Measurements from ENCODE around the gene PRR5.
"Not testable (repeated sequence)": the region's sequence is repeated elsewhere in the genome, so short reads cannot be mapped to it uniquely, and the experiment has no call there.

Gene PRR5, protein sequence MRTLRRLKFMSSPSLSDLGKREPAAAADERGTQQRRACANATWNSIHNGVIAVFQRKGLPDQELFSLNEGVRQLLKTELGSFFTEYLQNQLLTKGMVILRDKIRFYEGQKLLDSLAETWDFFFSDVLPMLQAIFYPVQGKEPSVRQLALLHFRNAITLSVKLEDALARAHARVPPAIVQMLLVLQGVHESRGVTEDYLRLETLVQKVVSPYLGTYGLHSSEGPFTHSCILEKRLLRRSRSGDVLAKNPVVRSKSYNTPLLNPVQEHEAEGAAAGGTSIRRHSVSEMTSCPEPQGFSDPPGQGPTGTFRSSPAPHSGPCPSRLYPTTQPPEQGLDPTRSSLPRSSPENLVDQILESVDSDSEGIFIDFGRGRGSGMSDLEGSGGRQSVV

DNA sequence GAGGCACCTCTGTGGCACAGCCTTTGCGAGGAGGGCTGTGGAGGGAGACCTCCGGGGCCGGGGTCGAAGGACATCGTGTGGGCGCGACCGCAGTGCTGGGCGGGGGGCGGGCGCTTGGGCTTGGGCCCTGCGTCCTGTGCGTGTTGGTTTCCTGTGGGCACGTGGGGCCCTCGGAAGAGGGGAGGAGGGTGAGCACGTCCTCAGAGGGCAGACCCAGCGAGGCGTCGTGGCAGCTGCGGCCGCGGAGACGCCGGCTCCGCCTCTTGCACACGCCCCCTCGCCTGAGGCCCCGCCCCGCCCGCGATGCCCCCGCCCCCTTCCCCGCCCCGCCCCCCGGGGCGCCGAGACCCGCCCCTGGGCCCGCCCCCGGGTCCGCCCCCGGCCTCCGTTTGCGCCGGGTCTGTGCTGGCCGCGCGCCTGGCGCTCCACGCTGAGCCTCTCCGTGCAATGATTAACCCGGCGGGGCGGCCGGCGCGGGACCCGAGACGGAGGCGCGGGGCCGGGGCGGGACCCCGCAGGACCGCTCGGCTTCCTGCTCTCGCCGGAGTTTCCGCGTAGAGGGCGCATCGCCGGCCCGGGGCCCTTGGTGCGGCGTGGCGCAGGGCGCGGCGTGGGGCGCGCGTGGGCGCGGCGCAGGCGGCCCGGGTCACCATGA is at the start of gene PRR5:
Gene PRR5, plus strand, starts transcription at position 381 of the 655 bp plus-strand sequence. Its CDS starts 271 bp downstream, at position 652.
- peak; percentile 86 for DNase-seq

DNA sequence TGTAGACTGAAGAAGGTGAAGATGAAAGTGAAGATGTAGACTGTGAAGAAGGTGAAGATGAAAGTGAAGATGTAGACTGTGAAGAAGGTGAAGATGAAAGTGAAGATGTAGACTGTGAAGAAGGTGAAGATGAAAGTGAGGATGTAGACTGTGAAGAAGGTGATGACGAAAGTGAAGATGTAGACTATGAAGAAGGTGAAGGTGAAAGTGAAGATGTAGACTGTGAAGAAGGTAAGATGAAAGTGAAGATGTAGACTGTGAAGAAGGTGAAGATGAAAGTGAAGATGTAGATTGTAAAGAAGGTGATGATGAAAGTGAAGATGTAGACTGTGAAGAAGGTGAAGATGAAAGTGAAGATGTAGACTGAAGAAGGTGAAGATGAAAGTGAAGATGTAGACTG is 49.1 kb upstream of the PRR5 start:
- DNase-seq: not testable (repeated sequence)

DNA sequence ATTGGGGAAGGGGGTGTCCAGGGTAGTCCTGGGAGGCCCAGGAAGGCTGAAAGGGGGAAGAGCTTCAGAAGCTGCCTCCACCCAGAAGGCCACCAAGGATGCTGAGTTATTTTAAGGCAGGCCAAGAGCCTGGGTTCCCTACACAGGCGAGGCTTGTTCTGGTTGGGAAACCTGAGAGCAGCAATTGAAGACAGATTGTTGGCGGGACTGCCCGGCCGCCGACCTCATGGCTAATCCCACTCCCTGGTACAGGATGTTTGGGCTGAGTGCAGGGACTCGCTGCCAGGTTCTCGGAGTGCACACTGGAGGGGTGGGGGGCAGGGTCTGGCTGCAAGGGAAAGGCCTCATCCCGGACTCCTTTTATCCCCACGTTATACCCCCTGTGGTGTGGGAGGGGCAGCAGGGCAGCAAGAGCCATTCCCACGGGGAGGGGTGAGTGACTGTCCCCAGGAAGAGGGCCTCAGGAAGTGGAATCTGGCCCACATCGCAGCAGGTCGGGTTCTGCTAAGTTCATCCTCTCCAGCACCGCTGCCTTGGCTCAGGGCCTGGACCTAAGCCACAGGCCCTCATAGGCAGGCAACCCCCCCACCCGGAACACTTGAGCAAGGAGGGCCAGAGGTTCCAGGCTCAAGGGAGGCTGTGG is 43.6 kb upstream of the PRR5 start:
- no peak for DNase-seq

DNA sequence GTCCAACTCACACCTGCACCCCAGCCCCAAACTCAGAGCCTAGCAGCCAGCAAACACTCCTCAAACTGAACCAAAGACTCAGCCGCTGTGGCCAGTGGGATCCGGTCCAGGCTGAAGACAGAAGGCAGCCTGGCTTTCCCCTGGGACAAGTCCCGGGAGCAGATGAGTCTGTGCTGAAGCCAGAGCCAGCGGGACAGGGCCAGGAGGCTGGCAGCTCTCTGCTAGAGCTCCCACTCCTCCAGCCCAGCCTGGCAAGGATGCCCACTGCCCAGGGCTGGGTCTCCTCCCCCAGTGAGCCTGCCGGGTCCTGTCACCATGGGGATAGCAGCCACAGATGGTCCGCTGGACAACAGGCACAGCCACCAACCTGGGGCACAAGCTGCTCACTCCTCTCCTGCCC is 42.9 kb upstream of the PRR5 start:
- no peak for DNase-seq

DNA sequence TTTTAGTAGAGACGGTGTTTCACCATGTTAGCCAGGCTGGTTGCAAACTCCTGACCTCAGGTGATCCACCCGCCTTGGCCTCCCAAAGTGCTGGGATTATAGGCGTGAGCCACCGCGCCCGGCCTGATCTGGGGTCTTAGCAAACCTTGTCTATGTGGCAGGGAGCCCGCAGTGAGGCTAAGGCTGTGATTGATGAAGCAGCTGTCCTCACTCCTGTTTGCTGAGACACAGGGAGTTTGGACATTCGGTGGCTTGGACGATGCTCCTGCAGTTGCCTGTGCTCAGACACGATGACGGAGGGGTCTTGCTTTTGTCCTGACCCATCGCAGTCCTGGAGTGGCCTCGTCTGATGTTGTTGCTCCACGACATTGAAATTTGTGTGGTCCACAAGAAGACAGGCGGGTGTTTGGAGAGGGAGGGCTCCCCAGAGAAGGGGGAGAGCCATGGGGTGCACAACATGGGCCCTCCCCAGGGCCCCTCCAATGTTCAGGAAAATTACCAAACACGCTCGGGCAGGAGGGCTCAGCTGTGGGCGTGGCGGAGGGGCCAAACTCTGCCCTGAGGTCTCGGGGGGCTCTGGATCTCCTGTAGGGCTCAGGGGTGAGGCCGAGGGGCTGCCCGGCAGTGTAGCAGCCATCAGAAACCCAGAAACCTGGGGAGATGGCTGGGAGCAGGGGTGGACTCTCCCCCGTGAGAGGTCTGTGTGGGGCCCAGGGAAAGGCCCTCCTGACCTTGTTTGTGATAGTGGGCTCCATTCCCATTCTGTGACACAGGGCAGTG is 41.8 kb upstream of the PRR5 start:
- no peak for DNase-seq

DNA sequence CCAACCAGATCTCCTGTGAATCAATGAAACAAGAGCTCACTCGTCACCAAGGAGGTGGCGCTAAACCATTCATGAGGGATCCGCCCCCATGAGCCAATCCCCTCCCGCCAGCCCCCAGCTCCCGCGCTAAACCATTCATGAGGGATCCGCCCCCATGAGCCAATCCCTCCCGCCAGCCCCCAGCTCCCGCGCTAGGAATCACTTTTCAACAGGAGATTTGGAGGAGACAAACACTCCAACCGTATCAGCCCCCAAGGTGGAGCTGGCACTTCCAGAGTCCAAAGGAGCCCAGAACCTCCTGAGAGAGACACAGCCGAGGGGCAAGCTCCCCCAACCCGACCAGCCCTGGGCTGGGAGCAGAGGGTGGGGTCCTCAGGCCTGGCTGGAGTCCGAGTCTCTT is 40.9 kb upstream of the PRR5 start:
- no peak for DNase-seq

DNA sequence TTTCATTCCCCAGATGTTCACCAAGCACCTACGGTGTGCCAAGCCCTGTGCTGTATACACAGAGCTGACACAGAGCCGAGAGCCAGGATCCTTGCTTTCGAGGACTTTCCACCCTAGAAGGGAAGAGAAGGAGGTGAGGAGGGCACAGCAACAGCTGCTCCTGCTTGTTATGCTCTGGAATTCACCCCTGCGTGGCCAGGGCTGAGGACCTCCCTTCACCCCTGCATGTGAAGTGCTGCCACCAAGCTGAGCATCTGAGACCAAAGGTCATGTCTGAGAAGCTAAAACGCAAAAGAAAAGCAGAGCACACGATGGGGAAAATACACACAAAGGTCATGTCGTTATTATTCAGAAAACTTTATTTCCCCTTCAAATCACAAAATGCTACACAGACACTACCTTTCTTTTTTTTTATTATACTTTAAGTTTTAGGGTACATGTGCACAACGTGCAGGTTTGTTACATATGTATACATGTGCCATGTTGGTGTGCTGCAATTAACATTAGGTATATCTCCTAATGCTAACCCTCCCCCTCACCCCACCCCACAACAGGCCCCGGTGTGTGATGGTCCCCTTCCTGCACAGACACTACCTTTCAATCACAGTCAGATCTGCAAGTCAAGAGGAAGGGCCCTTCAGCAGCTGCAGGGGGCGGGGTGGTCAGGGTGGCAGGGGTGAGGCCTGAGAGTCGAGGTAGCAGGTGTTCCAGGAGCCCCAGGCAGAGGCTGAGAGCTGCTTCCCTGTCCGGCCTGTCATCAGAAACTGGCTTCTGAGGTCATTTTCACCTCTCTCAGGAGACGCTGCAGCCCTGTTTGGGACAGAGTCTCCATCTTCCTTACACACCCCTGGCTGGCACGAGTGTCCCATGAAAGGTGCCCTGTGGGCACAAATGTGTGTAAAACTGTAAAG is 40.1 kb upstream of the PRR5 start:
- no peak for DNase-seq

DNA sequence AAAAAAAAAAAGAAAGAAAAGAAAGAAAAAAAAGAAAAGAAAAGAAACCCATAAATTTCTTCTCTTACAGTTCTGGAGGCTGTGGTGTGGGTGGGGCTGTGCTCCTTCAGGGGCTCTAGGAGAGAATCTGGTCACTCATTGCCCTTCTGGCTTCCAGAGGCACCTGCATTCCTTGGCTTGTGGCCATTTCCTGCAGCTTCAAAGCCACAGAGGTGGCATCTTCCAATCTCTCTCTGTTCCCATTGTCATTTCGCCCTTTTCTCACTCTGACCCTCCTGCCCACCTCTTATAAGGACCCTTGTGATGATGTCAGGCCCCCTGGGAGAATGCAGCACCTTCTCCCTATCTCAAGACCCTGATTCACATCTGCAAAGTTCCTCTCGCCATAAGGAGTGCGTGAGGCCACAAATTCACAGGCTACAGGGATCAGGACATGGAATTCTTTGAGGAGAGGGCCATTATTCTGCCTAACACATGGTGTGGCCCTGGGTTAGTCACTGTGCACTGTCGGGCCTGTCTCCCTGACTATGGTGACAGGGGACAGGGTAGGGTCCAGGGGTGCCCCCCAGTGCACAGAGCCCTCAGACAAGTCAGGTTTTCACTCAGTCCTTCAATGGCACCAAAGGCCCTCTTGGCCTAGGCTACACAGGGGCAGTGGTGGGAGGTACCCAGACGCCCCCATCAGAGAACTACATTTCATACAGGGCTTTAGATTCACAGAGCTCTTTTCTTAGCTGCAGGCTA is 38.6 kb upstream of the PRR5 start:
- no peak for DNase-seq

DNA sequence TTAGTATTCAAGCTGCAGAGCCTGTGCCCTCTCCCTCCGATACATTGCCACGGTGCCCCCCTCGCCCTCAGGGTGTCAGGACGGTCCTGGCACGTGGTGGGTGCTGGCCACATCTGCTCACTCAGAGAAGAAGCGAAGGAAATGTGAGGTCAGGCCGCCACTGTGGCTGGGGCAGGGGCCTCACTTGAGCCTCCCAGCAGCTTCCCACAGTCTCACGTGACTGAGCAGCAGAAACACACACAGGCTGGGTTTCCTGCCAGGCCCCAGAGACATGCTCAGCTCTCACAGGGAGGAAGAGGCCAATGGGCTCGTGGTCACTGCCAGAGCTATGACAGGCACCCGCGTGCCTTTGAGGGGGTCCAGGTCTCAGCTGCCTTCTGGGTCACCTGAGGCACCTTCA is 37.9 kb upstream of the PRR5 start:
- peak; percentile 67 for DNase-seq

DNA sequence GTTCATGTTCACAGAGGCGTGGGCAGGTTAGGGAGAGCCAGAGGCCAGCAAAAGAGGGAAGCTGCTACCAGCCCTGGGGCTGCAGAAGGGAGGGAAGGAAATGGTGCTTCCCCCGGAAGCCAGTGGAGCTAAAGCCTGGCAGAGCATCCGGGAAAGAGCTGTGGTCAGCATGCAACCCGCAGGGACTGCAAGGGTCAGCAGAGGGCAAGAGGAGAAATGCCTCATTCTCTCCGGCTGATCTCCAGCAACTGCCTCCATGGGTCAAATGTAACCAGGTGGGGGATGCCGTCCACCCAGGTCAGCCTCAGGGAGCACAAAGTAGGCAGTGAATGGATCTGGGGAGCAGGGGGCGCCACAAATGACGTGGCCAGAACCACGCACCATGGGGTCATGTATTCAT is 36.9 kb upstream of the PRR5 start:
- peak; percentile 18 for DNase-seq

DNA sequence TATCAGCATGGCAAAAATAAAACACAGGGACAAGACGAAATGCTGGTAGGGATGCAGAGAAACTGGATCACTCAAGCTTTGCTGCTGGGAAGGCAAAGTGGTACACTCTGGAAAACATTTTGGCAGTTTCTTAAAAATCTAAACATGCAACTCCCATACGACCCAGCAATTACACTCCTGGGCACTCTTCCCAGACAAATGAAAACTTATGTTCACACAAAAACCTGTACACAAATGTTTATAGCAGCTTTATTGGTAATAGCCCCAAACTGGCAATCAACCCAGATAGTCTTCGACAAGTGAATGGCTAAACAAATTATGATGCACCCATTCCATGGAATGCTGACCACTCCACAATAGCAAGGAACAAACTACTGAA is 35.8 kb upstream of the PRR5 start:
- no peak for DNase-seq

DNA sequence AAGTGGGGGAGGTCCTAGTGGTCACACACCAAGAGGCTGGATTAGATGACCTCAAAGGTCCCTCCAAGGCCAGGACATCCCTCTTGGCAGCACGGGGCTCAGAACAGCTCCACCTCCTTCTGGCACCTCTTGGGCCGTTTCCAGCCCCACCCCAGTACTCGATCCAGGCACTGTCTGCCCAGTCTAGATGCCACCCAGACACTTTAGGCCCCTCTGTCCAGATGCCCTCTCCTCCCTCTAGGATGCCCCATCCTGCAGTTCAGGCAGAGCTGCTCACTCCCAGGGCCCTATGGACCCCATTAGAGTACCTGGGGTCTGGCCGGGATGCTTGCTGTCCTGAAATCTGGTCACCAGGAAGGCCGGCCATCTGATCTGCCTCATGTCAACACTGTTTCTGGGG is 34.7 kb upstream of the PRR5 start:
- no peak for DNase-seq

DNA sequence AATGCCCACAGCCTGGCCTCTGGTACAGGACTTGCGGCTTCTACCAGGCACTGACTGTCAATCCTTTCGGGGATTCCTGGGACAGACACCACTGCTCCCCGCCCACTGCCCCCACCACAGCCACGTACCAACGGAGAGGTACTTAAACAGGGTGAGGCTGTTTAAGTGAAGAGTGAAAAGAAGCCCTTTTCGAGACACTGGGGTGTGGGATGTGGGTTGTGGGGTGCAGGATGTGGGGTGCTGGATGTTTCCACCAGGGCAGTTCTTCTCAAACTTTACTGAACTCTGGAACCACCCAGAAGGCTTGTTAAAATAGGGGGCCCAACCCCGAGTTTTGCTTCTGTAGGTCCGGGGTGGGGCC is 34.2 kb upstream of the PRR5 start:
- peak; percentile 39 for DNase-seq

DNA sequence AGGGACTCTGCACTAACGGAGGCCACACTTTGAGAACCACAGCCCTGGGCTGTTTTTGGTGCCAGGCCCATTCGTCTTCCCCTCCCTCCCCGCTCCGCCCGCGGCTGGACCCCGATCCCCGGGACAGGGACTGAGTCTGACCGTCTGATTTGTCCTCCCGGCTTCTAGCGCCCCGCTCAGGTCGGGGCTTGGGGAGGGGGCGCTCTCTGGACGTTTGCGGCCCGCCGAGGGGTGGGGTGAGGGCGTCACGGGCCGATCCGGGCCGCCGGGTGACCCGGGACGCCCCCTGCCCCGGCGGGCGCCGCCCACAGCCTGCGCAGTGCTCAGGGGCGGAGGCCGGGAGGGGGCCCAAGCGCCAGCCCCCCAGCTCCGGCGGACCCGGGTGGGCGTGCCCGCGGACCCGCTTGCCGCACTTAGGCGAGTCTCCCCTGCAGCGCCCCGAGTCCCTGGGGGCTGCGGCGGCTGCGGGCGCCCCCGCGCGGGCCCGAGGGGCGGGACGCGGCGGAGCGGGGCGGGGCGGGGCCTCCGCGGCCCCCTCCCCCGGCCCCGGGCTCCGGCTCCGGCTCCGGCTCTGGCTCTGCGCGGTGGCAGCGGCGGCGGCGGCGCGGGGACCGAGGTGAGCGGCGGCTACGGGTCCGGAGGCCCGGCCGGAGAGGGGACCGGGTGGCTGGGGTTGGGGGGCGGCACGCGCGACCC is 33.7 kb upstream of the PRR5 start:
- no peak for DNase-seq

DNA sequence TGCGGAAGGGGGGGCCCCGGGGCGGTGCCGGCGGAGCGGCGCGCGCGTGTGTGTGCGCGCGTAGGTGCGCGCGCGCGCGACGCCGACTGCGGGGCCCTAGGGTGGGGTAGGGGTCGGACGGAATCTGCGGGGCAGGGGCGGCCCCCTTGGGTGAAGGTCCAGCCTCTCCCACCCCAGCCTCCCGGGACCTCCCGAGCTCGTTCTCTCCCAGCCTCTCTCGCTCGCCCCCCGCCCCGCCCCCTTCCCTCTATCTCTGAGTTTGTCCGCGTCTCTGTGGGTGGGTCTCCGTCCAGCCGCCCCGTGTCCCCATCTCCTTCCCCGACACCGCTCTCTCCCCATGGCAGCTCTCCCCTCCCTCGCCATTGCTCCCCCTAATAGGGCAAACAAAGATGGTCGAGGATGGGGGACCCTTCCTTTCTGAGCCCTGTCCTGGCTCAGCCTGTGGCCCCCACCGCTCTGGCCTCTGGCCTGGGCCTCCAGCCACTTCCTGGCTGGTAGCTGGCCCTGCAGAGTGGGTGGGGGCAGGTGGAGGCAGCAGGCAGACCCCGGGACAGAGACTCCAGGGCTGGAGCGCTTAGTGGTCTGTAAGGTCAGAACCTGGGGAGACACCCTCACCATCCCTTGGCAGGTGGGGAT is 33.0 kb upstream of the PRR5 start:
- no peak for DNase-seq

DNA sequence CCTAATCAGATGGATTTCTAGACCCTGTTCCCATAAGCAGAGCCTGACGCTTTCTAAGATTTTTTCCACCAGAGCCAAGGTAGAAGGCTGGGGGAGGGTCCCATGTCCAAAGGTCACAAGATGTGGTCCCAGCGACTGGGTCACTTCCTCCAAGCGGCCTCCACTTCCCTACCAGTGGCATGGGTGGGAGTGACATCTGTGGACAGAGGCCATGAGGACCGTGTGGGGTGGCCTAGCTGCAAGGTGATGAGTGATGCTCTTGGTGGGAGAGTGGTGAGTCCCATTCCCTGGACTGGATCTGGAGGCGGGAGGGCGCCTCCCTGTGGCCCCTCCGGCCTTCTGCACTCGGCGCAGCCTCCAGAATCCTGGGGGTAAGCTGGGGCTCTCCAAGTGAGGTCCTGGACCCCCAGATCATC is 32.4 kb upstream of the PRR5 start:
- no peak for DNase-seq

DNA sequence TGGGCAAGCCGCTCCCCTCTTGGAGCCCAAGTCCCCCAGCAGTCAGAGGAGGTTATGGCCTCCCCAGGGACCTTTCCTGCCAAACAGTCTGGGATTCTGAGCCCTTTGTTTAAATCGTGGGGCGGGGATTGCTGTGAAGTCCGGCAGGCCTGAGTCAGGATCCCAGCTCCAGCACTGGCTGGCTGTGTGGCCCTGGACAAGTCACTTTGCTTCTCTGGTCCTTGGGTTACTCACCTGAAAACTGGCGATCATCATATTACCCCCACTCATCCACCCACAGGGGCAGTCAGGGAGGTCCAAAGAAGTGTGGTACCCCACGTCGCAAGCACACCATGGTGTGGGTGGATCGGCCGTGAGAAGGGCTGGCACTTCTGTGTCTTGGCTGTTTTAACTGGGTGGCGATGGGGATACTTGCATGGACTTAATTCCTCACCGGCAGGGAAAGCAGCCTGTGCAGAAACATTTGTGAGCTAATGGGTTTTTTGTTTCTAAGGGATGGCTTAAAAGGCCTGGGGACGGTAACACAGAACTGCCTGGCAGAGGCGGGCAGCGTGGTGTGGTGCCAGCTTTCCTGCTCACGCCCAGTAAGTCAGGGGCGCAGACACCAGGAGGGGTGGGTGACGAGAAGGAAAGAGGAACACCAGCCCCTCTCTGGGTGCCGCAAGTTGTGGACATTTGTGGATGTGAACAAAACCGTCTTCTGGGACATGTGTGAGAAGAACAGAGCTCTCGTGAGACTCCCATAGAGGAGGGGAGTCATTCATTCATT is 31.6 kb upstream of the PRR5 start:
- no peak for DNase-seq

DNA sequence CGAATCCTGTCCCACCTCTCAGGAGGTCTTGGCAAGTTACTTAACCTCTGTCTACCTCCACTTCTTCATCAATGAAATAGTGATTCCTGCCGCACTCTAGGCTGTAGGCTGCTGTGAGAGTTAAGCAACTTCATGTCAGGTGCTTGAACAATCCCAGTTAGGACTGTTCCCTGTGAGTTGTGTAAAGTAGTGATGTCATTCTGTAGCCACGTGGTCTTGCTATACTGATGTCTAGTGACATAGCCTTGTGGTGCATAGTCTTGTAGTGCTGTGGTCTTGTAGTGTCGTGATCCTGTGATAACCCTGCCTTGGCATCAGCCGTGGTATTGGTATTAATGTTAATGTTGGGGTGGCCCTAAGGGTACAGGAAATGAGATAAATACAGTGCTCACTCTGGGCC is 30.3 kb upstream of the PRR5 start:
- DNase-seq: peak; percentile 27

DNA sequence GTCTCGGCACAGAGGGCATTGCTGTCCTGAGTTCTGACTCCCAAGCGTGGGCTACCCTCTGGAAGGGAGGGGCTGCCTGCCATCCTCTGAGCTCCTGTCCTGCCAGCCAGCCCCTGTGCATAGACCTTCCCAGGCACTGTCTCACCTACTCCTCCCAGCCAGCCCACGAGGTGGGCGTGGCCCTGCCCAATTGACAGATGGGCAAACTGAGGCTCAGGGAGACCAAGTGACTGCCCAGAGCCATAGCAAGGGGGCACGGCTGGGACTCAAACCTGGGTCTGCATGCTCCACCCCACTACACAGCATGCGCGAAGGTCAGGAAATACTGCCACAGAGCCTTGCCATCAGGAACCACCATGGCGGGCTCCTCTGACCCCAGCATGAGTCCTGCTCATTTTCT is 29.4 kb upstream of the PRR5 start:
- no peak for DNase-seq

DNA sequence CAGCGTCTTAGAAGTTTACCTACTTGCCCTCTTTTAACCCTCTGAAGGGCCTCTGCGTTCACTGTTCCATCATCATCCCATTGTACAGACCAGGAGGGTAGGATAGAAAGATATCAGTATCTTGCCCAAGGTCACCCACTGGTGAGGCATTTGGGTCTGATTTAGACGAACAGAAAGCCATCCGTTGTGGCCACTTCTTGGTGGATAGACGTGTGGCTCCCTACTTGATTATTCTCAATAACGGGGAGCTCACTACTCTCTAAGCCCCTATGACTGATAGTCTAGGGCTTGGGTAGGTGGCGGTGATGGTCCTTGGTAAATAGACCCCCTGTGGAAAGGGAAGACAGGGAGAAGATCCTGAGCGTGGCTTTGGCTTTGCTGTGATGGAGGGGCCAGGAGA is 28.6 kb upstream of the PRR5 start:
- no peak for DNase-seq
